GM12874 (cell line): Measurements from ENCODE around the gene NMT1.

Source experiments
- TF ChIP-seq, protein P1 (sequence below): IDR thresholded peaks from 2 replicates; pipeline ENCODE4 v1.5.1; 2011; ENCODE audit warnings: low read depth, mild to moderate bottlenecking, control low read depth, low read length, moderate library complexity; ENCODE audit not compliant: insufficient read depth

Gene NMT1

DNA sequence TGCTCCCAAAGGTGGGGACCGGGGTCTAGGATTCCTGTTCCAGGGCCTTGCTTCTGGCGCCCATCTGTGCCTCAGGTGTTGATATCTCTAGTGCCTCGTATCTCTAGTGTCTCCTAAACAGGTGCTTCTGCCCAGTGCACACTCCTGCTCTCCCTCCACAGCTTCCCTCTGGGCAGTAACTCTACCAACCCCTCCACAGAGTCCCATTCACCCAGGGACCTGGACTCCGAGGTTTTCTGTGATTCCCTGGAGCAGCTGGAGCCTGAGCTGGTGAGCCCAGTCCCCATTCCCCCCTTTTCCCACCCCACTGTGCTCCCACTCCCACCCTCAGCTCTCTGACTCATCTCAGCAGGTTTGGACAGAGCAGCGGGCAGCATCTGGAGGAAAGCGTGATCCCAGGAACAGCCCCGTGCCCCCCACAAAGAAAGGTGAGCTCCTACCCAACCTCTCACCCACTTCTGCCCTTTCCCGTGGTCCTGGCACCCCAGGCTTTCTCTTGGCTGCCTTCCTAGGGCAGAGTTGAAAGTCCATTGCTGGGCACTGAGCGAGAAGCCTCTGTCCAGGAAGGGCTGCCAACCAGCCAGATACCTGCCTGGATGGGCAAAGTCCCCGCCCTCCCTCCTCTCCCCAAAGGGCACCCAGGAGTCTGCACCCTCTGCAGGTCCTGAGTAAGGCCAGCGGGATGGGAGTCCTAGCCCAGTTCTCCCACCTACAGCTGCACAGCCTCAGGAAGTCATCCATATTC, 76.6 kb downstream of the NMT1 start:
- TF ChIP-seq, protein P1, sequence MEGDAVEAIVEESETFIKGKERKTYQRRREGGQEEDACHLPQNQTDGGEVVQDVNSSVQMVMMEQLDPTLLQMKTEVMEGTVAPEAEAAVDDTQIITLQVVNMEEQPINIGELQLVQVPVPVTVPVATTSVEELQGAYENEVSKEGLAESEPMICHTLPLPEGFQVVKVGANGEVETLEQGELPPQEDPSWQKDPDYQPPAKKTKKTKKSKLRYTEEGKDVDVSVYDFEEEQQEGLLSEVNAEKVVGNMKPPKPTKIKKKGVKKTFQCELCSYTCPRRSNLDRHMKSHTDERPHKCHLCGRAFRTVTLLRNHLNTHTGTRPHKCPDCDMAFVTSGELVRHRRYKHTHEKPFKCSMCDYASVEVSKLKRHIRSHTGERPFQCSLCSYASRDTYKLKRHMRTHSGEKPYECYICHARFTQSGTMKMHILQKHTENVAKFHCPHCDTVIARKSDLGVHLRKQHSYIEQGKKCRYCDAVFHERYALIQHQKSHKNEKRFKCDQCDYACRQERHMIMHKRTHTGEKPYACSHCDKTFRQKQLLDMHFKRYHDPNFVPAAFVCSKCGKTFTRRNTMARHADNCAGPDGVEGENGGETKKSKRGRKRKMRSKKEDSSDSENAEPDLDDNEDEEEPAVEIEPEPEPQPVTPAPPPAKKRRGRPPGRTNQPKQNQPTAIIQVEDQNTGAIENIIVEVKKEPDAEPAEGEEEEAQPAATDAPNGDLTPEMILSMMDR = no peak

DNA sequence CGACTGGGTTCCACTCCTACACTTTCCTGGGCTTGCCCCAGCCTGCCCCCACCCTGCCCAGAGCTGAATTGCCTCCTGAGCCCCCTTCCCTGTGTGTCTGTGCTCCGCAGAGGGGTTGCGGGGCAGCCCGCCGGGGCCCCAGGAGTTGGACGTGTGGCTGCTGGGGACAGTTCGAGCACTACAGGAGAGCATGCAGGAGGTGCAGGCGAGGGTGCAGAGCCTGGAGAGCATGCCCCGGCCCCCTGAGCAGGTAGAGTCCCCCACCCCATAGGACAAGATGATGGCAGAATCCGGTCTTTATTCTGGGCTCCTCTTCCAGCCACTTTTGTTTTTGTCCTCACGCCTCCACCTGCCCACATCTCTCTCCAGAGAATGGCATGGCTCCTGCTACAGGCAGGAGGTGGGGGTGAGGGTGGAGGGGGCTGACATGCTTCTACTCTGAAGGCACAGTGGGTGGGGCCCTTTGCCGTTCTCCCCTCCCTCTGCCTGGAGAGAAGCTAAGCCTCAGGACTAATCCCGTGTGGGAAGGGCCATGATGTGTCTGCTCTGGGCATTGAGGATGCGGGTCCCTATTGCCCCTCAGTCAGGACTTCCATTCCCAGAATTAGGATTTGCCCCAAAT, 77.9 kb downstream of the NMT1 start:
- TF ChIP-seq, protein P1 = no peak

DNA sequence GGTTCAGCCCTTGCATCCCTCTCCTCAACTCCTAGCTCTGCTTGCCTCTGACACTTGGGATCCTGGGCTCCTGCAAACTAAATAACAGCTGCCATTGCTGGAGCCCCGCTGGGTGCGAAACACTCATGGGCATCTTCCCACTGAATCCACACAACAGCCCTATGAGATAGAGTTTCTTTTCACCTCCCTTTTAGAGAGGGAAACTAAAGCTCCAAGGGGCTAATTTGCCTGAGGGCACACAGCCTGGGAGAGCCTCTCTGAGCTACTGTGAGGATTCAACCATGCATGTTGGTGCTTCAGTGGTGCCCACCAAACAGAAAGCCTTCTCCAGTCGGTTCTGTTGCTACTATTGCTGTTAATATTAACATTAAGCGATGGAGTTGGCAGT, 78.4 kb downstream of the NMT1 start:
- TF ChIP-seq, protein P1 = no peak

DNA sequence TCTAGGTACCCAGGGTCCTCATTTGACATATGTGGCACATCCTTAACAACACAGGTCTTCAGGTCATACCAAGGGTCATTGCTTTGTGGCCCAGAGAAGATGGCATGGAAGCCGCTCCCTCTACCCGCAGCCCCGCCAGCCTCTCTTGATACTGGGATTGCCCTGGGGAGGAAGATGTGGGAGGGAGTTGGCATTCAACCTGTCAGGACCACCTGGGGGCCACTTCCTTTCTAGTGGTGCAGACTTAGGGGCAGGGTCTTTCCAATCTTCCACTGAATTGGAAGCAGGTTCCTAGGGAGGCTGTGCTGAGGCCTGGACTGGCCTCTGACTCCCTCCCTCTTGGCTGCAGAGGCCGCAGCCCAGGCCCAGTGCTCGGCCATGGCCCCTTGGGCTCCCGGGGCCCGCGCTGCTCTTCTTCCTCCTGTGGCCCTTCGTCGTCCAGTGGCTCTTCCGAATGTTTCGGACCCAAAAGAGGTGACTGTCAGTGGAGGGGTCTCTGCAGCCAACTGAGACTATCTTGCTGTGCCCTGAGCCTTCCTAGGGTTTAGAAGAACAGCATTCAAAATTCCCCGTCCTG, 82.1 kb downstream of the NMT1 start:
- TF ChIP-seq, protein P1 = no peak

DNA sequence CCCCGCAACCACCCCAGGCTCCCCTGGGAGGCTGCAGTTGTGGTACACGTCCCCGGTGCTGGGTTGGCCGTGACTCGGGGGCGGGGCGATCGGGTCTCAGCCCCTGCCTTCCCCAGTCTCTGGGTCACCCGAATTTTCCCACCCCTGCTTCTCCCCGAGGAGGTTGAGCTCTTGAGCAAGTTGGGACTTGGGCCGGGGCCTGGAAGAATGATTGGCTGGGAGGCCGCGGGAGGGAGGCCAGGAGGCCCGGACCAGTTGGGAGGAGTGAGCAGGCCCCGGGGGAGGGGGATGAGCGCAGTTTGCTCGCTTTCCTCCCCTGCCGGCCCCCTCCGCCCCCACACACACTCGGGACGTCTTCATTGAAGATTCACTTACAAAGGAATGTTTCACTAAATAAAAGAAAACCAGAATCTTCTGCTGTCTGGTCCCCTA, 82.7 kb downstream of the NMT1 start:
- TF ChIP-seq, protein P1 = no peak

DNA sequence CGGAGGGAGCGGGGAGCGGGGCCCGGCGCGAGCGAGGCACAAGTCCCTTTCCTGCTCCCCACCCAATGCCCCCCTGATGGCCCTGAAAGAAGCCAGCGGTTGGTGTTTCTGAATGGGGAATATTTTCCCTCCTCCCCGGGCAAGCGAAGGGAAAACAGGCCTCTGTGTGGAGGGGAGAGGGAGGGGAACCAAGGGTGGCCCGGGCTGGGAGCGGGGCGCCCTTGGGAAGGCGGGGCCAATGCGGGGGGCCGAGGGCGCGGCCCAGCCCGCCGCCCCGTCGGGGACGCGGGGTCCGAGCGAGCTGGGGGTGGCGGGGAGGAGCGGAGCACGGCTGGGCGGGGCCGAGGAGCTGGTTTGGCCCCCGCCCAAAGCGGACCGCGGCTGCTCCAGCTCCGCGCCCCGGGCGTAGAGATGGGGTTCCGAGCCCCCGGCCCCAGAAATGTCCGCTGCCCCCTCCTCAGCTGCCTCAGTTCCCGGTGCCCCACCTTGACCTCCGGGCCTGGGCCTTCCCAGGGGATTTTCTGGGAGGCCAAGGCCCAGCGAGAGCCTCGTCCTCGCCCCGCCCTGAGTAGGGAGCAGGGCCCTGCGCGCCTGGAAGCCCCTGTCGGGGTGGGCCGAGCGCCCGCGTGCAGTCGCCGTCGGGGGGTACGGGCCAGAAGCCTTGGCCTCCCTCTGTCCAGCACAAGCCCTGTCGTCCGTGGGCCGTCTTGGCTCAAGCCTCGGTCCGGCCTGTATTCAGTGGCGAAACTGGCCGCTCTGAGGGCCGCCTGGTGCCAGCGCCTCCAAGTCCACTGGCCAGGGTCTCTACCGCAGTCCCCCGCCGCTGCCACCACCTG, 83.3 kb downstream of the NMT1 start:
- TF ChIP-seq, protein P1 = no peak

DNA sequence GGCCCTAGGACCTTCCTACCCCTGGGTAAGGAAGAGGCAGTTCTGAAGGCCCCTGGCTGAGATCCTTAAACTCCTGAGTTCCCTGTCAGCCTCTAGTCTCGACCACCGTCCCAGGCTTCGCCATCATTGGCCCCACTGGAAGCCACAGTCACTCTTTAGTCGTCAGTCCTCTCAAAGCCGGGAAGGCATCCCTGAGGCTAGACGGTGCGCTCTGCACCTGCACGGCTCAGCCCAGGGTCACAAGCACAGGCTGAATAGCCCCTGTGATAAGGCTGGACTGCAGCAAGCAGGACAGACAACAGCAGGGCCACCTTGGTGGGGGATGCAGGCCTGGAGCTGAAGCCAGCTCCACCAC, 83.9 kb downstream of the NMT1 start:
- TF ChIP-seq, protein P1 = no peak
